K562 (cell line): ENCODE data around the gene ASPA. TPM values are rescaled to one million over a fixed set of nuclear protein-coding genes. Genes with fewer than 3 reads are reported as not detected.
"Not testable (repeated sequence)": the region's sequence is repeated elsewhere in the genome, so short reads cannot be mapped to it uniquely, and the experiment has no call there.

Experiments used
- ATAC-seq: fragments of 200-7000 bp; cut with Tn5 transposase; 3 replicates; pipeline ENCODE4 v1.9.1; 2020; ENCODE audit warnings: moderate library complexity
- BruUV-seq: library from RNA; stranded (reverse); fragments of 400-500 nt; replicated peaks from 2 replicates; lab custom pipeline; 2021; lab: Mats Ljungman, UMichigan
- CTCF ChIA-PET: fragments of 300-600 bp; formaldehyde crosslinking; extraction: SDS; loops from one replicate; lab custom pipeline; 2021; ENCODE audit warnings: low intra/inter-chr PET ratio; lab: Yijun Ruan, JAX
- POLR2A ChIA-PET: fragments of 300-600, 350-650 bp; sonication (Branson Sonifier 250); formaldehyde crosslinking; extraction: SDS; loops from one replicate; lab custom pipeline; 2021; ENCODE audit warnings: antibody characterized with exemption, inconsistent platforms; lab: Yijun Ruan, JAX
- DNase-seq, 4 experiments: peaks; one replicate each; pipeline versions ENCODE4 v3.0.0 to v3.0.0-alpha.2; 2011 to 2018; ENCODE audit warnings: low spot score in 3 of 4, mixed read lengths in 3 of 4; ENCODE audit errors: extremely low read depth in 1 of 4
- FAIRE-seq: peaks from 2 replicates; lab custom pipeline; 2011; peaks lifted over from hg19 to GRCh38; lab: Jason Lieb, UNC
- H2AFZ ChIP-seq: 2 replicates; pipeline ENCODE4 v1.6.0; 2011; ENCODE audit warnings: low read depth, low read length, control low read depth, inconsistent platforms
- H3K27ac ChIP-seq: fragments of 200-600 bp; 3 replicates; pipeline ENCODE4 v1.8.0; 2011; ENCODE audit warnings: low read depth, mild to moderate bottlenecking, control low read depth, inconsistent platforms, low read length, moderate library complexity, mixed read lengths; ENCODE audit errors: extremely low read depth
- H3K27me3 ChIP-seq, 2 experiments: fragments of 300-600 bp in 1 of 2; 2 replicates in 1 of 2; 3 replicates in 1 of 2; pipeline versions ENCODE4 v1.6.0 to v1.8.0; 2011; ENCODE audit warnings: inconsistent platforms in 2 of 2, low read length in 2 of 2, mild to moderate bottlenecking in 1 of 2, mixed read lengths in 1 of 2, moderate library complexity in 1 of 2; ENCODE audit not compliant: control insufficient read depth in 2 of 2, insufficient read depth in 2 of 2
- H3K36me3 ChIP-seq: fragments of 300-600 bp; 3 replicates; pipeline ENCODE4 v1.8.0; 2011; ENCODE audit warnings: mild to moderate bottlenecking, low read length, inconsistent platforms; ENCODE audit not compliant: control insufficient read depth, insufficient read depth
- H3K4me1 ChIP-seq, 2 experiments: fragments of 200-600 bp in 1 of 2; replicated peaks in 1 of 2; 2 replicates in 1 of 2; 3 replicates in 1 of 2; pipeline versions ENCODE4 v1.5.1 to v1.8.0; 2011; ENCODE audit warnings: inconsistent platforms in 2 of 2, low read length in 2 of 2, mild to moderate bottlenecking in 1 of 2, mixed read lengths in 1 of 2, moderate library complexity in 1 of 2; ENCODE audit not compliant: control insufficient read depth in 2 of 2, insufficient read depth in 2 of 2
- H3K4me2 ChIP-seq: 2 replicates; pipeline ENCODE4 v1.6.1; 2011; ENCODE audit warnings: low read length, control low read depth, inconsistent platforms, mixed read lengths; ENCODE audit not compliant: insufficient read depth
- H3K4me3 ChIP-seq: fragments of 200-600 bp; sonication (generic), shearing (Covaris generic); 2 replicates; pipeline ENCODE4 v1.5.1; 2016; ENCODE audit warnings: control low read depth, inconsistent platforms
- H3K79me2 ChIP-seq: fragments of 200-600 bp; 3 replicates; pipeline ENCODE4 v1.8.0; 2011; ENCODE audit warnings: low read length, inconsistent platforms; ENCODE audit not compliant: control insufficient read depth, insufficient read depth
- H3K9ac ChIP-seq, 2 experiments: 2 replicates each; pipeline versions ENCODE4 v1.6.0 to v1.6.1; 2011; ENCODE audit warnings: low read depth in 2 of 2, low read length in 2 of 2, control low read depth in 1 of 2, inconsistent platforms in 1 of 2, mild to moderate bottlenecking in 1 of 2, mixed read lengths in 1 of 2; ENCODE audit not compliant: insufficient read depth in 1 of 2
- H3K9me1 ChIP-seq: one replicate; pipeline ENCODE4 v1.6.0; 2011; ENCODE audit warnings: inconsistent platforms, mild to moderate bottlenecking, low read length, moderate library complexity; ENCODE audit not compliant: control insufficient read depth, insufficient read depth
- H3K9me3 ChIP-seq: replicated peaks from 2 replicates; pipeline ENCODE4 v1.5.1; 2011; ENCODE audit warnings: low read depth, low read length, inconsistent platforms; ENCODE audit not compliant: control insufficient read depth, insufficient read depth
- H4K20me1 ChIP-seq: replicated peaks from 2 replicates; pipeline ENCODE4 v1.6.1; 2011; ENCODE audit warnings: low read length, inconsistent platforms, mixed read lengths; ENCODE audit not compliant: control insufficient read depth, insufficient read depth
- MED1 ChIP-seq: sonication (generic); formaldehyde crosslinking; IDR thresholded peaks from 2 replicates; pipeline ENCODE4 v1.8.1; 2023; ENCODE audit warnings: missing genetic modification reagents, borderline replicate concordance
- ZNF134 ChIP-seq: fragments of 250-450 bp; sonication (Bioruptor Pico); conservative IDR thresholded peaks from 2 replicates; pipeline ENCODE4 v1.4.0; 2020
- WGBS: fragments of 100-300 bp; shearing (Covaris generic); methylation state at CpG from one replicate; pipeline ENCODE4 v1.1.6; 2016; ENCODE audit warnings: low coverage, mixed read lengths; ENCODE audit not compliant: insufficient coverage; ENCODE audit errors: missing lambda C conversion rate; 5-methylcytosine and 5-hydroxymethylcytosine counted together
- in situ Hi-C: fragments of 300-500 bp; cut with MboI; formaldehyde crosslinking; loops from 4 replicates; pipeline ENCODE4 v1.15.0; 2018; ENCODE audit warnings: inconsistent platforms, mixed read lengths
- intact Hi-C: fragments of 100-400 bp; cut with micrococcal nuclease; formaldehyde crosslinking; loops from 2 replicates; pipeline ENCODE4 v1.14.2; 2022
- polyA plus RNA-seq, 8 experiments: library from polyadenylated mRNA; depleted of rRNA in 4 of 8; stranded (reverse) in 5 of 8; unstranded in 3 of 8; fragments of >200 nt; fragmentation: Nextera tagmentation in 2 of 8; fragmentation: Illumina TruSeq in 1 of 8; extraction: Ambion mirVana in 2 of 8; extraction: Trizol in 1 of 8; gene quantifications; 2 replicates each; pipeline versions ENCODE4 v1.2.1 to v1.2.3, GENCODE V29; 2011 to 2014; ENCODE audit warnings: inconsistent platforms in 1 of 8, missing spikeins in 1 of 8
- total RNA-seq, 7 experiments: library from RNA; depleted of rRNA in 6 of 7; stranded (reverse); fragments of >200 nt in 6 of 7; fragmentation: Illumina TruSeq in 2 of 7; extraction: Trizol in 2 of 7; gene quantifications; 2 replicates each; pipeline versions ENCODE4 v1.2.1 to v1.2.3, GENCODE V29; 2011 to 2021; ENCODE audit warnings: low replicate concordance in 1 of 7

ASPA gene
- total and polyA plus RNA-seq, 9 of the 15 experiments (the other 6 are each of a cell fraction or from before 2014, with no cell fraction given), result not detected

GRCh38 chr17:3448059-3448665, 27.6 kb upstream of the ASPA start:
- Histone ChIP-seq H3K36me3 (no peaks in the 10 kb centered on the region), H3K27me3 (no peaks in the 10 kb centered on the region), H4K20me1 (no peaks in the 10 kb centered on the region), H3K27ac (no peak overlapping the region), H3K9me3 (no peaks in the 10 kb centered on the region), H3K9me1 (no peaks in the 10 kb centered on the region), H3K4me3 (no peak overlapping the region), H3K4me2 (no peak overlapping the region), H3K9ac (no peak overlapping the region), H3K79me2 (no peaks in the 10 kb centered on the region), H3K4me1 (no peaks in the 10 kb centered on the region), H2AFZ (no peak overlapping the region)
- 0% methylated on average over 2 of the region's 2 CpGs for WGBS
- ChIA-PET CTCF (no interaction called here), POLR2A (no interaction called here)
- DNase-seq (no peak), FAIRE-seq (no peak), ATAC-seq (no peak)
- intact Hi-C loops (no loop called here), in situ Hi-C loops (no loop called here)
- TF ChIP-seq MED1 (no peak), ZNF134 (CRISPR knock-in tag) (no peak)
- BruUV-seq, result no TSS peak

GRCh38 chr17:3466355-3466754, 9.4 kb upstream of the ASPA start:
- BruUV-seq, H3K9ac ChIP-seq, ATAC-seq, in situ Hi-C loops, H3K27ac ChIP-seq, H3K9me1 ChIP-seq, H3K4me2 ChIP-seq, intact Hi-C loops, DNase-seq, H4K20me1 ChIP-seq, H2AFZ ChIP-seq, H3K27me3 ChIP-seq, H3K4me3 ChIP-seq, H3K79me2 ChIP-seq, H3K4me1 ChIP-seq, CTCF ChIA-PET, H3K9me3 ChIP-seq, H3K36me3 ChIP-seq, FAIRE-seq: not testable (repeated sequence)
- 6% methylated on average over 1 of the region's 1 CpG for WGBS
- POLR2A ChIA-PET, result interaction anchor here (0.5 to 0.9 kb wide), 4 partner anchors 11 to 351 kb away, joined by 3 read pairs; no protein-coding TSS in a partner anchor
